ENCODE results near the gene HOXD1.

HOXD1 gene

GRCh38 chr2:176167398-176167797, 21.1 kb upstream of the HOXD1 start:
- DNase-seq: no peak

DNA sequence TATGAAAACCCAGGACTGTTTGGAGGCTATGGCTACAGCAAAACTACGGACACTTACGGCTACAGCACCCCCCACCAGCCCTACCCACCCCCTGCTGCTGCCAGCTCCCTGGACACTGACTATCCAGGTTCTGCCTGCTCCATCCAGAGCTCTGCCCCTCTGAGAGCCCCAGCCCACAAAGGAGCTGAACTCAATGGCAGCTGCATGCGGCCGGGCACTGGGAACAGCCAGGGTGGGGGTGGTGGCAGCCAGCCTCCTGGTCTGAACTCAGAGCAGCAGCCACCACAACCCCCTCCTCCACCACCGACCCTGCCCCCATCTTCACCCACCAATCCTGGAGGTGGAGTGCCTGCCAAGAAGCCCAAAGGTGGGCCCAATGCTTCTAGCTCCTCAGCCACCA, 19.3 kb upstream of the HOXD1 start:
- DNase-seq: no peak

DNA sequence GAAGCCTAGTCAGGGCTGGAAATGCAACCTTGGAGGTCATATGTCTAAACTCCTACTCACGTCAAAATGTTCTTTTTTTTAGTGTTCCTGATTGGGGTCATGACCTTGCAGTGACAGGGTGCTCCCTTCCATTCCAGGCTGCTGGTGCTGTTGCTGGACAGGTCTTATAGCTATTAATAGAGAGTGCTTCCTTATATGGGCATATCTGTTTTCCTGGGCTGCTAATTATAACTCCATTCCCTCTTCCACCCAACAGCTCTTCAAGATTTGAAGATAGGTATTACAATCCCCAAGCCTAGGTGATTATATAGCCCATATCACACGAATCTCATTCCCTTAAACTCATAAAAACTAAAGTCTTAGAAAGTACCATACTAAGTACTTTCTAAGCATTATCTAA, 18.8 kb upstream of the HOXD1 start:
- no peak for DNase-seq

- DNase-seq: no peak
These were observed 17.7 kb upstream of the HOXD1 start for GRCh38 chr2:176170602-176171305.

DNA sequence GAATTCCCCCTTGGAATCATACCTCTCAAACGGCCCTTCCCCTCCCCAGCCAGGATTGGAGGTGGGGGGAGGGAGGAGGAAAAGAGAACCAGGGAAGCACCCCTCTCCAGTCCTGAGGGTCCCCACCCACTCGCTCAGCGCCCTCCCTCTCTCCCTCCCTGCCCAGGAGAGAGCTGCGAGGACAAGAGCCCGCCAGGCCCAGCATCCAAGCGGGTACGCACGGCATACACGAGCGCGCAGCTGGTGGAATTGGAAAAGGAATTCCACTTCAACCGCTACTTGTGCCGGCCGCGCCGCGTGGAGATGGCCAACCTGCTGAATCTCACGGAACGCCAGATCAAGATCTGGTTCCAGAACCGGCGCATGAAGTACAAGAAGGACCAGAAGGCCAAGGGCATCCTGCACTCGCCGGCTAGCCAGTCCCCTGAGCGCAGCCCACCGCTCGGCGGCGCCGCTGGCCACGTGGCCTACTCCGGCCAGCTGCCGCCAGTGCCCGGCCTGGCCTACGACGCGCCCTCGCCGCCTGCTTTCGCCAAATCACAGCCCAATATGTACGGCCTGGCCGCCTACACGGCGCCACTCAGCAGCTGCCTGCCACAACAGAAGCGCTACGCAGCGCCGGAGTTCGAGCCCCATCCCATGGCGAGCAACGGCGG, 17.0 kb upstream of the HOXD1 start:
- no peak for DNase-seq

DNA sequence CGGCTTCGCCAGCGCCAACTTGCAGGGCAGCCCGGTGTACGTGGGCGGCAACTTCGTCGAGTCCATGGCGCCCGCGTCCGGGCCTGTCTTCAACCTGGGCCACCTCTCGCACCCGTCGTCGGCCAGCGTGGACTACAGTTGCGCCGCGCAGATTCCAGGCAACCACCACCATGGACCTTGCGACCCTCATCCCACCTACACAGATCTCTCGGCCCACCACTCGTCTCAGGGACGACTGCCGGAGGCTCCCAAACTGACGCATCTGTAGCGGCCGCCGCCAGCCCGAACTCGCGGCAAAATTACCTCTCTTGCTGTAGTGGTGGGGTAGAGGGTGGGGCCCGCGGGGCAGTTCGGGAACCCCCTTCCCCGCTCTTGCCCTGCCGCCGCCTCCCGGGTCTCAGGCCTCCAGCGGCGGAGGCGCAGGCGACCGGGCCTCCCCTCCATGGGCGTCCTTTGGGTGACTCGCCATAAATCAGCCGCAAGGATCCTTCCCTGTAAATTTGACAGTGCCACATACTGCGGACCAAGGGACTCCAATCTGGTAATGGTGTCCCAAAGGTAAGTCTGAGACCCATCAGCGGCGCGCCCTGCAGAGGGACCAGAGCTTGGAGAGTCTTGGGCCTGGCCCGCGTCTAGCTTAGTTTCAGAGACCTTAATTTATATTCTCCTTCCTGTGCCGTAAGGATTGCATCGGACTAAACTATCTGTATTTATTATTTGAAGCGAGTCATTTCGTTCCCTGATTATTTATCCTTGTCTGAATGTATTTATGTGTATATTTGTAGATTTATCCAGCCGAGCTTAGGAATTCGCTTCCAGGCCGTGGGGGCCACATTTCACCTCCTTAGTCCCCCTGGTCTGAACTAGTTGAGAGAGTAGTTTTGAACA, 16.2 kb upstream of the HOXD1 start:
- DNase-seq: no peak

DNA sequence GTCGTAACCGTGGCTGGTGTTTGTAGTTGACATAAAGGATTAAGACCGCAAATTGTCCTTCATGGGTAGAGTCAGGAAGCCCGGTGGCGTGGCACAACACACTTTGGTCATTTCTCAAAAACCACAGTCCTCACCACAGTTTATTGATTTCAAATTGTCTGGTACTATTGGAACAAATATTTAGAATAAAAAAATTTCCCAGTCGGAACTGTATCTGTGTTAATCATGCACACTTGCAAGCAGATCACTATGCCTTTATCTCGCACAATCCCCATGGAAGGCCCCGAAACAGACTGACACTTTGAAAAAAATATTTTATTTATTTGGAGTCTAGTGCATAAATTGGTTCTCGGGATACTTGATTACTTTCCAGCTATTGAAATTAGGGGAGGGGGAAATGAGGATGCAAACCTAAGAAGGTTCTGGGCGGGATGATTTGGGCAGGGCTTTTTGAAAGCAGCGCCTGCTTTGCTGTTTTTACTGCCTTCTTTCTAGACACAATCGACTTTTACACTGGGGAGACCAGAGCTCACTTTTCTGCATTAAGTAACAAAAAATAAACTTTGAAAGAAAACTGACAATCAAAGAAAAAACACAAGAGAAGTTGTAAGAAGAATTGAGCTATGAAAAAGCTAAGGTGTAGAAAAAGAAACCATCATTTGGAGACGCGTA, 15.4 kb upstream of the HOXD1 start:
- DNase-seq: no peak

DNA sequence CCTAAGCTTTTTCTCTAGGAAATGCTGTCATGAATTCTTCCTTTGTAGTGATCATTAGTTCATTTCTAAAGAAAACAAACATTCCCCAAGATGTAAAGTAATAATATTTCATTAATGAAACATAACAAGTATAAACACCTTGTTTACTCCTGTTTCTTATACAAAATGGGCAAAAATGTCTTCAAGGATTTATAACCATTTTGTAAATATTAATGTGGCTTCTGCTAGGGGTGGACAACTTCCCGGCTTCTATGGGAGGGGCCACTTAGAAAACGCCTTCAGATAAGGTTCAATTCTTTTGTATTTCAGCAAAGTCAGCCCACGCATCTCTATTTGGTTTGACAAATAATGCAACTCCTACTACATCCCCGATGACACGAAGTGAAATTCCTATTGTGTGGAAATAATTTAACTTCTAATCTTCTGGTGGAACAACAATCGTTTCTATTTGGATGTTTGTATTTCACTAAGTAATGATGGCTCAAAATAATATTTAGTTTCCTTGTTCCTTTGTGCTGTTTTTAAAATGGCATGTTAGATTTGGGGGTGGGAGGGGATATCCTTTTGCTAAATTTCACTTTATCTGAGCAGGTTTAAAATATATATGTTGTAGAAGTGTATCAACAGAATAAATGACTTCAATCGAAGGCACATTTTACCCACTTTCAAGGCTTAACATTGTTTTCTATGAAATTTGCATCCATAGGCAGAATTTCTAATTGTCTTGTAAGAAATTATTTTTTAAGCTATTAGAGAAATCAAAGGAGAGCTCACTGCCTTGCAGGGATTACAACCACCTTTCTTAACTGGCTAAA, 14.7 kb upstream of the HOXD1 start:
- DNase-seq: no peak

DNA sequence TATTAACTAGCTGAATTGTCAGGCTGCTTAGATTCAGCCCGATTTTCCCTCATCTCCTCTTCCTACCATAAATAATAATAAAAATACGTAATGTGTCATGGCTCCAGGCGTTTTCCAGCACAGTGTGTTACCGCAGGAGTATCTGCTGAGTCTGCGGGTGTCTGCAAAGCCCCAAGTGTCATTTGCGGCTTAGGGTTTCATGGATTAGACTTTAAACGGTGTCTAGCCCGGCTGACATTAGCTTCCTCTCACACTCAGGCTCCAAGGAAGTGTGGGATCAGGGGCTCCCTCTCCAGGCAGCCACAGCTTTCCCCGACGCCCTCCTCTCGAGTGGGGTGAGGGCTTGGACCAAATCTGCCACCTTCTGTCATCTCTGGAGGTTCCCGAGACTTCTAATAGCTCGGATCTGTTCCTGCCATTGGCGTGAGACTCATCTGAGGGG, 14.1 kb upstream of the HOXD1 start:
- no peak for DNase-seq

GRCh38 chr2:176174824-176175708, 13.4 kb upstream of the HOXD1 start:
- no peak for DNase-seq

DNA sequence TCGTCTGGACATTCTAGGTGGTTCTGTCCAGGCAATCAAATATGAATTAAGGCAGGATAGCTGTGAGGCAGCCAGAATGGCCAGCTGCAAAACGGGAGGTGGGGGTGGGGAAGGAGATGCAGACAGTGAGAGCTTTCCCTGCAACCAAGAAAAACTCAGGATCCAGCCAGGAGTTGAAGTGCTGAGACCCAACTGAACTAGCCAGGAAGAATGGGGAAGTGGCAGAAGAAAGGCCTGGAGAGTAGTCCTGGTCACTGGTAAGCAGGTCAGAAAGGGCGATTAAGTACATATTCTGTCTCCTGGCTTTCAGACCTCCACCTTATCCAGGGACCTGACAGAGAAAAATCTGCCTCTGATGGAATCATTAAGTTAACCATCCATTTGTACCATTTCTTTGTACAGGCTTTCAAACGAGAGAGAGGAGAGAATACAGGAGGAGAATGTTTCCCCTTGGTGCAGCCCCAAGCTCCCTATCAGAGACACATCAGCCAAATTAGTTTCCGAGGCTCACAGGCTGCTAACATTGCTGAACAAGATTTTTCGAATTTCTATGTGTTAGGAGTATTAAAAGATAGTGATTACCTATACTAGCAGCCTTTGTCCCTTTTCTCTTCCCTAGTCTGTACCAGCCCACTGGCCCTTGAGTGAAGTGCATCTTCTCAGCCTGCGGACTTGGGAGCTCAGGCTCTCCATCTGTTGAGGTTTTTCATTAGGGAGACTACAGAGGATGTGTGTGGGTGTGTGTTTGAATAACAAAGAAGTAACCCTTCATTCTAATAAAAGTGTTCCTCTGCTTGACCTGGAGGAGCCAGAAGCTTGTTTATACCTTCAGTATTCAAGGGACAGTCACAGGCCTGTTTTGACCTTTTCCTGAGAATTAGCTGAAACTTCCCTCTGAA, 12.5 kb upstream of the HOXD1 start:
- no peak for DNase-seq

- DNase-seq: no peak
These were observed 10.9 kb upstream of the HOXD1 start for GRCh38 chr2:176177580-176178037.

DNA sequence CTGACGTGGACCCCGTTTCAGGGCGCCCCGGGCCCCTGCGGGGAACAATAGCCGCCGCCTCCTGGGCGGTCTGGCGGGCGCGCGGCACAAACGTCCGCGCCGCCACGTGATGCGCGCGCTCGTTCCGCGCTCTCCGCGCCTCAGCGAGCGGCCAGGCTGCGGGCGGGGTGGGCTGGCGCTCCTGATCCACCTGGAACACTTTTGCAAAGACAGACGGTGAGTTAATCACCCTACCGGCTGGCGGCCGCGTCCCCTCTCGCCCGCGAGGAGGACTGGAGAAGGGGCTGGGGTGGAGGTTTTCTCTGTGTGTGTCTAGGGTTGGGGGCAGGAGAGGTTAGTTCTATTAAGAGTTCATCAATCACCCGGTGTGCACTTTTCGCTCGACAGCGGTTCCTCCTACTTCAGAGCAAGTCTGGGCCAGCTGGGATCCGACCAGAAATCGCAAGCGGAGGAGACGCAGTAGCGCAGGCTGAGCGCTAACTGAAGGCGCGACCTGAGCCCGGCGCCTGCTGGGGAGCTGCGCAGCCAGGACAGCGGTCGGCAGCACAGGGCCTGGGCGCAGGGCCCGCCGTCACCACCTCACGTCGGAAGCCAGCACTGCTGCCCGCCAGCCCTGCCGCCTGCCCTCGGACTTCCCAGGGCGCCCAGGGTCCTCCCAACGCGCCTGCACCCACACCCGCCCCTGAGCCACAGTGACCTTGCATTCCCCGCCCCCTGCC, 10.3 kb upstream of the HOXD1 start:
- DNase-seq: peak; percentile 33

DNA sequence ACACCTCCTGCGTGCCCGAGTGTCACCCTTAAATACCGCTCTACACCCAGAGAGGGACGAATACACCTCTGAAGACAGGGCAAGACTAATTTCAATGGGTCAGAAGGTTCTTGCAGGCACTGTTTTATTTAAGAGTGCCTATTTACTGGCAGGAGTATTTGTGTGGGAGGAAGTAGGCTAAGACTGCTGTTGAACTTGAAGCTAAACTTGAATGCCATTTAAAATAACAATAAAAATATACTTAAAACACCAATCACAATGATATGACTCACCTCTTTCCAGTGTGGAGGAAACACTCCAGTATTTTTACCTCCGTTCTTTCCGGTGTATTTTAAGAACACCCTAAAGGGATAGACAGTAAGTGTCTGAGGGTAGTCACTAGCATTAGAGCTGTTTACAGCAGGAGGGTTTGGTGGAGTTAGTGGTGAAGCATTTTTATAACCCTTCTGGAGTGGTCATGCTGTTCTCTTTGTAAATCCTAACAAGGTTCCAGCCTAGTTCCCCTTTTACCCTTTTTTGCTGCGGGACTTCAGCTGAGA, 9.6 kb upstream of the HOXD1 start:
- no peak for DNase-seq

GRCh38 chr2:176181551-176181950, 6.9 kb upstream of the HOXD1 start:
- DNase-seq: no peak

GRCh38 chr2:176182671-176183070, 5.8 kb upstream of the HOXD1 start:
- DNase-seq: no peak

DNA sequence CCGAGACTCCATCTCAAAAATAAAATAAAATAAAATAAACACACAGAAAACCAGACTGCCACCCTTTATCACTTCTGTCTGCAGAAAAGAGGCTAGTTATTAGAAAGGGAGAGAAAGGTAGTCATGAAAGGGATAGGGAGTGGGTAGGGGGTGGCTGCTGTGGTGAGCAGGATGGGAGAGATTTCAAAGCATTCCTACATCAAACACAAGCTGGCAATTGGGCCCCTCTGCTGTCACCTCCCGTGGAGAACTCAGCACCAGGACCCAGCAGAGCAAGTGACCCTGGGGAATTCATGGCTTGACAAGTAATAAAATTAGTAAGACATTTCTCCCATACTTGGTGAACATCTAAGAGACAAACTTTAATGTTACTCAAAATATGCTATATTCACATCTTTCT, 3.7 kb upstream of the HOXD1 start:
- DNase-seq: no peak

GRCh38 chr2:176186024-176186423, 2.4 kb upstream of the HOXD1 start:
- DNase-seq: no peak
